AG04449 (cell line): ENCODE measurements around the gene NT5C1B.
A peak's percentile ranks its signal among the peaks of the same experiment; 100 is the strongest.

Source experiments
- CTCF ChIA-PET: fragments of 350-600 bp; formaldehyde crosslinking; extraction: SDS; loops from one replicate; lab custom pipeline; 2021; ENCODE audit warnings: antibody characterized with exemption; lab: Yijun Ruan, JAX
- POLR2A ChIA-PET: fragments of 400-600, 350-600 bp; formaldehyde crosslinking; extraction: SDS; loops from one replicate; lab custom pipeline; 2020; ENCODE audit warnings: antibody characterized with exemption, inconsistent platforms; lab: Yijun Ruan, JAX
- DNase-seq: peaks from one replicate; pipeline ENCODE4 v3.0.0-alpha.2; 2010; ENCODE audit warnings: low read depth, low spot score
- H3K4me3 ChIP-seq: 2 replicates; pipeline ENCODE4 v1.5.1; 2011; ENCODE audit warnings: low read depth, mild to moderate bottlenecking, control low read depth, low read length
- CTCF ChIP-seq: IDR thresholded peaks from one replicate; pipeline ENCODE4 v1.5.1; 2011; ENCODE audit warnings: mild to moderate bottlenecking, moderate library complexity, low read length, control low read depth, inconsistent platforms; ENCODE audit not compliant: insufficient read depth; ENCODE audit errors: missing control alignments

NT5C1B gene

GRCh38 chr2:18517386-18517785 lies 72.0 kb downstream of the NT5C1B start:
- H3K4me3 ChIP-seq, result no peak overlapping the region
- no peak for DNase-seq
- CTCF ChIA-PET, result interaction anchor here (1.0 to 8.4 kb wide), 9 partner anchors 11 to 1150 kb away, joined by 3 to 126 read pairs (median 6); no protein-coding TSS in a partner anchor
- TF ChIP-seq CTCF, result no peak
- POLR2A ChIA-PET, result no interaction called here

- ChIA-PET POLR2A (no interaction called here), CTCF (interaction anchor here (0.6 to 8.4 kb wide), 12 partner anchors 10 to 1152 kb away, joined by 3 to 97 read pairs (median 3); partner anchors contain the start of gene OSR1)
- H3K4me3 ChIP-seq, result no peak overlapping the region
- DNase-seq, result peak; percentile 53
- TF ChIP-seq CTCF, result no peak
Observed at GRCh38 chr2:18516112-18516511, 73.3 kb downstream of the NT5C1B start.

- ChIA-PET POLR2A (no interaction called here), CTCF (interaction anchor here (0.7 to 8.4 kb wide), 4 partner anchors 15 to 127 kb away, joined by 3 to 97 read pairs (median 8); no protein-coding TSS in a partner anchor)
- DNase-seq, result no peak
- TF ChIP-seq CTCF, result no peak
- H3K4me3 ChIP-seq, result no peak overlapping the region
Observed at GRCh38 chr2:18514526-18515461, 74.6 kb downstream of the NT5C1B start.
